Keratinocyte (primary cell): ENCODE data around the gene SLC3A2. TPM values are rescaled to one million over a fixed set of nuclear protein-coding genes. Genes with fewer than 3 reads are reported as not detected.

Experiments used
- DNase-seq: peaks from one replicate; pipeline ENCODE4 v3.0.0-alpha.2; 2011; ENCODE audit warnings: low read depth, missing footprints, low spot score
- FAIRE-seq: peaks from 2 replicates; lab custom pipeline; 2011; peaks lifted over from hg19 to GRCh38; lab: Jason Lieb, UNC
- H2AFZ ChIP-seq: 2 replicates; pipeline ENCODE4 v1.6.0; 2012; ENCODE audit warnings: low read length, control low read depth, inconsistent platforms; ENCODE audit not compliant: control insufficient read depth
- H3K27ac ChIP-seq: 2 replicates; pipeline ENCODE4 v1.5.1; 2011; ENCODE audit warnings: low read length; ENCODE audit not compliant: control insufficient read depth, insufficient read depth
- H3K27me3 ChIP-seq: 3 replicates; pipeline ENCODE4 v1.6.0; 2011; ENCODE audit warnings: low read length; ENCODE audit not compliant: control insufficient read depth, insufficient read depth; ENCODE audit errors: extremely low read depth
- H3K36me3 ChIP-seq, 2 experiments: 2 replicates in 1 of 2; 3 replicates in 1 of 2; pipeline ENCODE4 v1.5.1; 2011; ENCODE audit warnings: low read length in 2 of 2, mild to moderate bottlenecking in 1 of 2; ENCODE audit not compliant: control insufficient read depth in 2 of 2, insufficient read depth in 2 of 2; ENCODE audit errors: extremely low read depth in 1 of 2
- H3K4me1 ChIP-seq: 3 replicates; pipeline ENCODE4 v1.5.1; 2011; ENCODE audit warnings: low read length; ENCODE audit not compliant: control insufficient read depth, insufficient read depth; ENCODE audit errors: extremely low read depth
- H3K4me2 ChIP-seq: 3 replicates; pipeline ENCODE4 v1.6.0; 2011; ENCODE audit warnings: low read depth, low read length; ENCODE audit not compliant: control insufficient read depth, insufficient read depth; ENCODE audit errors: extremely low read depth
- H3K4me3 ChIP-seq, 3 experiments: fragments of 200-600 bp in 1 of 3; sonication (generic) in 1 of 3; 2 replicates in 2 of 3; 3 replicates in 1 of 3; pipeline ENCODE4 v1.5.1; 2011 to 2016; ENCODE audit warnings: low read length in 3 of 3, mild to moderate bottlenecking in 3 of 3, control low read depth in 2 of 3, inconsistent platforms in 1 of 3, low read depth in 1 of 3, mixed read lengths in 1 of 3, mixed run types in 1 of 3, moderate library complexity in 1 of 3; ENCODE audit not compliant: control insufficient read depth in 2 of 3, insufficient read depth in 2 of 3; ENCODE audit errors: extremely low read depth in 1 of 3
- H3K79me2 ChIP-seq: 2 replicates; pipeline ENCODE4 v1.6.0; 2012; ENCODE audit warnings: low read length; ENCODE audit not compliant: control insufficient read depth, insufficient read depth
- H3K9ac ChIP-seq: 3 replicates; pipeline ENCODE4 v1.6.0; 2011; ENCODE audit warnings: low read length; ENCODE audit not compliant: control insufficient read depth, insufficient read depth; ENCODE audit errors: extremely low read depth
- H3K9me1 ChIP-seq: 3 replicates; pipeline ENCODE4 v1.6.0; 2011; ENCODE audit warnings: low read length; ENCODE audit not compliant: control insufficient read depth, insufficient read depth; ENCODE audit errors: extremely low read depth
- H3K9me3 ChIP-seq: 2 replicates; pipeline ENCODE4 v1.5.1; 2012; ENCODE audit warnings: low read depth, low read length; ENCODE audit not compliant: control insufficient read depth
- H4K20me1 ChIP-seq: 3 replicates; pipeline ENCODE4 v1.6.0; 2011; ENCODE audit warnings: low read length; ENCODE audit not compliant: control insufficient read depth, insufficient read depth; ENCODE audit errors: extremely low read depth
- CTCF ChIP-seq, 3 experiments: IDR thresholded peaks in 1 of 3; conservative IDR thresholded peaks in 1 of 3; optimal IDR thresholded peaks in 1 of 3; 2 replicates in 2 of 3; 3 replicates in 1 of 3; pipeline versions ENCODE3 to v1.5.1; 2011; ENCODE audit warnings: low read length in 3 of 3, mild to moderate bottlenecking in 3 of 3, moderate library complexity in 2 of 3, control low read depth in 1 of 3, inconsistent platforms in 1 of 3; ENCODE audit not compliant: insufficient read depth in 2 of 3; ENCODE audit errors: extremely low read depth in 1 of 3
- EZH2 ChIP-seq: IDR thresholded peaks from one replicate; pipeline ENCODE4 v1.6.1; 2012; ENCODE audit warnings: inconsistent platforms, mild to moderate bottlenecking, low read length, moderate library complexity
- dilution Hi-C: fragments of 300-500 bp; cut with MboI; formaldehyde crosslinking; loops from one replicate; pipeline ENCODE4 v1.7.0; 2020; ENCODE audit warnings: low sequenced_read_pairs; ENCODE audit not compliant: extremely low pct_ligation_motif_present
- polyA plus RNA-seq, 5 experiments: library from polyadenylated mRNA; depleted of rRNA in 3 of 5; stranded (reverse) in 3 of 5; stranded (forward) in 1 of 5; unstranded in 1 of 5; fragments of >200 nt; gene quantifications; 1 replicate in 1 of 5; 2 replicates in 3 of 5; 3 replicates in 1 of 5; pipeline versions ENCODE4 v1.2.1 to v1.2.3, GENCODE V29; 2011 to 2012; ENCODE audit warnings: missing spikeins in 2 of 5, low read depth in 1 of 5, low replicate concordance in 1 of 5

Gene SLC3A2
- polyA plus RNA-seq, 1 donor (not counting 4 experiments of a cell fraction or from before 2014, with no cell fraction given) = 469 TPM

- Histone ChIP-seq H3K9me1 (no peaks in the 10 kb centered on the region), H3K9ac (peak overlapping the region; percentile 100), H3K27ac (peak overlapping the region; percentile 95), H3K79me2 (peaks cover 40% of the 10 kb centered on the region), H3K4me2 (peak overlapping the region; percentile 98), H3K27me3 (no peaks in the 10 kb centered on the region), H3K36me3 (peaks cover 27 to 37% of the 10 kb centered on the region in 2 experiments), H2AFZ (peak overlapping the region; percentile 91), H3K4me3 (peak overlapping the region; percentile 72 to 100 (median 100)), H3K4me1 (peaks cover 39% of the 10 kb centered on the region), H3K9me3 (no peaks in the 10 kb centered on the region), H4K20me1 (peaks cover 34% of the 10 kb centered on the region)
- no peak for TF ChIP-seq CTCF (optimal IDR thresholded peaks at IDR 0.05 in 1 of 3, IDR thresholded peaks at IDR 0.05 in 1 of 3, conservative IDR thresholded peaks at IDR 0.05 in 1 of 3; ENCODE audit: extremely low read depth in 1 of 3, insufficient read depth in 2 of 3, low read length in 3 of 3)
- no peak for FAIRE-seq
- dilution Hi-C loops = no loop called here
- DNase-seq = peak; percentile 99
Observed at GRCh38 chr11:62855571-62856332, 24.9 kb upstream of the SLC3A2 start.

GRCh38 chr11:62856333-62856895 lies 24.3 kb upstream of the SLC3A2 start:
- H3K27ac ChIP-seq = peak overlapping the region; percentile 95
- peaks cover 34% of the 10 kb centered on the region for H4K20me1 ChIP-seq
- H3K4me3 ChIP-seq = peak overlapping the region; percentile 45 to 100 (median 71)
- H3K9me1 ChIP-seq = no peaks in the 10 kb centered on the region
- H3K36me3 ChIP-seq = peaks cover 25 to 37% of the 10 kb centered on the region in 2 experiments
- H3K79me2 ChIP-seq = peaks cover 40% of the 10 kb centered on the region
- dilution Hi-C loops = no loop called here
- peak overlapping the region; percentile 91 for H2AFZ ChIP-seq
- no peak for DNase-seq
- no peak for TF ChIP-seq EZH2
- no peak for TF ChIP-seq CTCF (optimal IDR thresholded peaks at IDR 0.05 in 1 of 3, IDR thresholded peaks at IDR 0.05 in 1 of 3, conservative IDR thresholded peaks at IDR 0.05 in 1 of 3; ENCODE audit: extremely low read depth in 1 of 3, insufficient read depth in 2 of 3, low read length in 3 of 3)
- peak overlapping the region; percentile 94 for H3K9ac ChIP-seq
- peak overlapping the region; percentile 98 for H3K4me2 ChIP-seq
- no peaks in the 10 kb centered on the region for H3K9me3 ChIP-seq
- no peaks in the 10 kb centered on the region for H3K27me3 ChIP-seq
- no peak for FAIRE-seq
- H3K4me1 ChIP-seq = peaks cover 39% of the 10 kb centered on the region
